ENCODE data around the gene GK.

The GK gene

DNA sequence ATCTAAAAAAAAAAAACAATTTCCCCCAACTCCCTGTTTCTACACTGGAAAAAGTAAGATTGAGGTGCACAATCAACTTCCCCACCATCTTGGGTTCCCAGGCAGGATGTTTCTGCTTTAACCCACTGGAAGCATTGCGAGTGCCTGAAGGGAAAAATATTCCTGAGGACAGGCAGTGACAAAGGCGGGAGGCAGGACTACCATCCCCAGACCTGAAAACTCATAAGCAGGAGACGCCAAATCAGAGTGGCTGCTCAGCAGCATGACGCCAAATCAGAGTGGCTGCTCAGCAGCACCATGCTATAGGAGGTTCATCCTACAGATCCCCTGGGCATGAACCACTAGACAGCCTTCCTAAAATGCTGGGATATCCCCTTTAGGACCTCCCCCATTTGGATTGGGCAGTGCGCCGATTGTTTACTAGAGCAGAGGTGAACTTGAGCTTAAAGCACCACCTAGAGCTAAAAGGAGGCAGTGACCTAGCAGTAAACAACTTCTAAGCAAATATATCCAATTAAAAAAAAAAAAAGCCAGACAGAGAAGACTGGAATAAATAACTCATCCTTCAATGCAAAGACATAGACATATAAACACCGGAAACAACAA lies 35.0 kb upstream of the GK start:
- Histone ChIP-seq H3K4me1 (ENCODE audit: insufficient read depth, low read length, poor library complexity, severe bottlenecking) (no peaks in the 10 kb centered on the region), H3K79me2 (ENCODE audit: insufficient read depth, low read length) (no peaks in the 10 kb centered on the region), H3K36me3 (ENCODE audit: insufficient read depth, low read length) (no peaks in the 10 kb centered on the region), H3K9me3 (ENCODE audit: insufficient read depth, low read depth, low read length) (no peaks in the 10 kb centered on the region), H3K9me2 (replicated peaks; ENCODE audit: low read depth, low read length) (no peaks in the 10 kb centered on the region), H3K4me2 (ENCODE audit: low read depth, low read length, poor library complexity, severe bottlenecking) (no peak overlapping the region), H3K9ac (ENCODE audit: low read depth, low read length, poor library complexity, severe bottlenecking) (no peak overlapping the region), H3K4me3 (ENCODE audit: low read length, poor library complexity, severe bottlenecking) (no peak overlapping the region), H3F3A (ENCODE audit: low read depth) (no peaks in the 10 kb centered on the region), H3K27me3 (ENCODE audit: insufficient read depth, low read length, poor library complexity, severe bottlenecking) (no peaks in the 10 kb centered on the region), H2AFZ (ENCODE audit: low read length) (no peak overlapping the region), H4K20me1 (ENCODE audit: insufficient read depth, low read length, poor library complexity, severe bottlenecking) (no peaks in the 10 kb centered on the region)
- no peak for TF ChIP-seq EZH2phosphoT487 (IDR thresholded peaks at IDR 0.05; ENCODE audit: borderline replicate concordance)
- TF ChIP-seq, protein P1, sequence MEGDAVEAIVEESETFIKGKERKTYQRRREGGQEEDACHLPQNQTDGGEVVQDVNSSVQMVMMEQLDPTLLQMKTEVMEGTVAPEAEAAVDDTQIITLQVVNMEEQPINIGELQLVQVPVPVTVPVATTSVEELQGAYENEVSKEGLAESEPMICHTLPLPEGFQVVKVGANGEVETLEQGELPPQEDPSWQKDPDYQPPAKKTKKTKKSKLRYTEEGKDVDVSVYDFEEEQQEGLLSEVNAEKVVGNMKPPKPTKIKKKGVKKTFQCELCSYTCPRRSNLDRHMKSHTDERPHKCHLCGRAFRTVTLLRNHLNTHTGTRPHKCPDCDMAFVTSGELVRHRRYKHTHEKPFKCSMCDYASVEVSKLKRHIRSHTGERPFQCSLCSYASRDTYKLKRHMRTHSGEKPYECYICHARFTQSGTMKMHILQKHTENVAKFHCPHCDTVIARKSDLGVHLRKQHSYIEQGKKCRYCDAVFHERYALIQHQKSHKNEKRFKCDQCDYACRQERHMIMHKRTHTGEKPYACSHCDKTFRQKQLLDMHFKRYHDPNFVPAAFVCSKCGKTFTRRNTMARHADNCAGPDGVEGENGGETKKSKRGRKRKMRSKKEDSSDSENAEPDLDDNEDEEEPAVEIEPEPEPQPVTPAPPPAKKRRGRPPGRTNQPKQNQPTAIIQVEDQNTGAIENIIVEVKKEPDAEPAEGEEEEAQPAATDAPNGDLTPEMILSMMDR (conservative IDR thresholded peaks at IDR 0.05; ENCODE audit: low read length): peak; percentile 22; the same call in 1 of the 2 replicates

DNA sequence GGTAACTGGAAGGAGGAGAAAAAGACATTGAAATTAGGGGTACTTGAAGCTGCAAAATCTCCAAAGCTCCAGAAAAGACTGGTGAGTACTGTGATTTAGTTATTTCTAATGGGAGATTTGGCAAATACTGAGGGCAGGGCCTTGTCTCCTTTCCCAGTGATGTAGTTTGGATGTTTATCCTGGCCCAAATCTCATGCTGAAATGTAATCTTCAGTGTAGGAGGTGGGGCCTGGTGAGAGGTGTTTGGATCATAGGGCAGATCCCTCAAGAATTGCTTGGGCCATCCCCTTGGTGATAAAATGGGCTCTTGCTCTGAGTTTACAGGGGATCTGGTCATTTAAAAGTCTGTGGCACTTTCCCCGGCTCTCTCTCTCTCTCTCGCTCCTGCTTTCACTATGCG lies 33.1 kb upstream of the GK start:
- H3F3A ChIP-seq (ENCODE audit: low read depth): no peaks in the 10 kb centered on the region
- no peak overlapping the region for H3K9ac ChIP-seq (ENCODE audit: low read depth, low read length, poor library complexity, severe bottlenecking)
- H2AFZ ChIP-seq (ENCODE audit: low read length): no peak overlapping the region
- H3K9me2 ChIP-seq (replicated peaks; ENCODE audit: low read depth, low read length): no peaks in the 10 kb centered on the region
- H3K4me2 ChIP-seq (ENCODE audit: low read depth, low read length, poor library complexity, severe bottlenecking): no peak overlapping the region
- no peaks in the 10 kb centered on the region for H3K27me3 ChIP-seq (ENCODE audit: insufficient read depth, low read length, poor library complexity, severe bottlenecking)
- H4K20me1 ChIP-seq (ENCODE audit: insufficient read depth, low read length, poor library complexity, severe bottlenecking): no peaks in the 10 kb centered on the region
- no peaks in the 10 kb centered on the region for H3K79me2 ChIP-seq (ENCODE audit: insufficient read depth, low read length)
- H3K36me3 ChIP-seq (ENCODE audit: insufficient read depth, low read length): no peaks in the 10 kb centered on the region
- no peaks in the 10 kb centered on the region for H3K4me1 ChIP-seq (ENCODE audit: insufficient read depth, low read length, poor library complexity, severe bottlenecking)
- no peaks in the 10 kb centered on the region for H3K9me3 ChIP-seq (ENCODE audit: insufficient read depth, low read depth, low read length)
- H3K4me3 ChIP-seq (ENCODE audit: low read length, poor library complexity, severe bottlenecking): no peak overlapping the region
- TF ChIP-seq, protein P1 (conservative IDR thresholded peaks at IDR 0.05; ENCODE audit: low read length): no peak
- TF ChIP-seq EZH2phosphoT487 (IDR thresholded peaks at IDR 0.05; ENCODE audit: borderline replicate concordance): no peak

DNA sequence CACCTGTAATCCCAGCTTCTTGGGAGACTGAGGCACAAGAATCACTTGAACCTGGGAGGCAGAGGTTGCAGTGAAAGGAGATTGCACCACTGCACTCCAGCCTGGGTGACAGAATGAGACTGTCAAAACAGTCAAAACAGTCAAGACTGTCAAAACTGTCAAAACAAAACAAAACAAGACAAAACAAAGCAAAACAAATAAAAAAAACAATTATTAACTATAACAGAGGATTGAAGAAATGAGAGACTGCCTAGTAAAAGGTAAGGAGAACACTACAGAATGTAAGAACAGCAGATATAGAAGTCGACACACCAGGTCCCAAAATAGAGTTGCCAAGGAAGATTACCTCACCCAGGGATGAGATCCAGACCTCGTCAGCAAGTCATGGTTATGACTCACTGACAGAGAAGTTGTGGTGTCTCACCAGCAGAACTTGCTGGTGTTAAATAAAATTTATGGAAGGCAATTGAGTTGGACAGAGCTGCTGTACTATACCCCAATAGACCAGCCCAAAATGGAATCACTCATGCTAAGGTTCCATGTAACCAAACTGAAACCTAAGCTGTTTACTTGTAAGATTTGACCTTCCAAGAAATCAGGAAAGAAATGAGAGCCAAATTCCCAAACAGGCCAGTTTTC lies 32.1 kb upstream of the GK start:
- H3K9ac ChIP-seq (ENCODE audit: low read depth, low read length, poor library complexity, severe bottlenecking): no peak overlapping the region
- H3K36me3 ChIP-seq (ENCODE audit: insufficient read depth, low read length): no peaks in the 10 kb centered on the region
- no peaks in the 10 kb centered on the region for H3F3A ChIP-seq (ENCODE audit: low read depth)
- no peaks in the 10 kb centered on the region for H4K20me1 ChIP-seq (ENCODE audit: insufficient read depth, low read length, poor library complexity, severe bottlenecking)
- no peaks in the 10 kb centered on the region for H3K79me2 ChIP-seq (ENCODE audit: insufficient read depth, low read length)
- H3K4me3 ChIP-seq (ENCODE audit: low read length, poor library complexity, severe bottlenecking): no peak overlapping the region
- H3K4me2 ChIP-seq (ENCODE audit: low read depth, low read length, poor library complexity, severe bottlenecking): no peak overlapping the region
- H3K9me3 ChIP-seq (ENCODE audit: insufficient read depth, low read depth, low read length): no peaks in the 10 kb centered on the region
- TF ChIP-seq, protein P1 (conservative IDR thresholded peaks at IDR 0.05; ENCODE audit: low read length): no peak
- no peak for TF ChIP-seq EZH2phosphoT487 (IDR thresholded peaks at IDR 0.05; ENCODE audit: borderline replicate concordance)
- no peak overlapping the region for H2AFZ ChIP-seq (ENCODE audit: low read length)
- no peaks in the 10 kb centered on the region for H3K4me1 ChIP-seq (ENCODE audit: insufficient read depth, low read length, poor library complexity, severe bottlenecking)
- no peaks in the 10 kb centered on the region for H3K9me2 ChIP-seq (replicated peaks; ENCODE audit: low read depth, low read length)
- H3K27me3 ChIP-seq (ENCODE audit: insufficient read depth, low read length, poor library complexity, severe bottlenecking): no peaks in the 10 kb centered on the region
